PFSK-1 (cell line): ENCODE results near the gene SYNDIG1.

Experiments used
- FOXP2 ChIP-seq: optimal IDR thresholded peaks from 2 replicates; pipeline ENCODE3; 2011; ENCODE audit warnings: borderline replicate concordance, control low read depth, inconsistent platforms; ENCODE audit not compliant: insufficient read depth; ENCODE audit errors: extremely low read length, extremely low read depth
- POLR2AphosphoS5 ChIP-seq: IDR thresholded peaks from 2 replicates; pipeline ENCODE4 v1.6.1; 2012; ENCODE audit warnings: low read depth, mild to moderate bottlenecking, control low read depth, low read length, moderate library complexity
- REST ChIP-seq, 2 experiments: IDR thresholded peaks; 2 replicates each; pipeline versions ENCODE4 v1.6.1 to v1.8.0; 2011 to 2012; ENCODE audit warnings: low read depth in 2 of 2, low read length in 2 of 2, control low read depth in 1 of 2, inconsistent platforms in 1 of 2, mild to moderate bottlenecking in 1 of 2, moderate library complexity in 1 of 2; ENCODE audit not compliant: insufficient read depth in 1 of 2
- SIN3A ChIP-seq: IDR thresholded peaks from 2 replicates; pipeline ENCODE4 v1.6.1; 2012; ENCODE audit warnings: mild to moderate bottlenecking, low read length, moderate library complexity, borderline replicate concordance; ENCODE audit not compliant: insufficient read depth
- TAF1 ChIP-seq: IDR thresholded peaks from 2 replicates; pipeline ENCODE4 v1.6.1; 2012; ENCODE audit warnings: low read length, control low read depth, borderline replicate concordance; ENCODE audit not compliant: insufficient read depth

- no peak for TF ChIP-seq SIN3A
- TF ChIP-seq POLR2AphosphoS5 = no peak
- no peak for TF ChIP-seq REST (IDR thresholded peaks at IDR 0.05; ENCODE audit: insufficient read depth in 1 of 2, low read depth in 2 of 2, low read length in 2 of 2)
- TF ChIP-seq TAF1 = no peak
- no peak for TF ChIP-seq FOXP2
Measured at GRCh38 chr20:24537210-24537609, 67.8 kb downstream of the SYNDIG1 start.
